Dendritic cell treated with granulocyte-macrophage colony-stimulating factor and Interleukin-4, amounts not matched to agents 40 ng/mL and 50 ng/mL, for 4 days (primary cell): ENCODE data around the gene RALBP1.
A peak's percentile ranks its signal among the peaks of the same experiment; 100 is the strongest.
"Not testable (repeated sequence)": the region's sequence is repeated elsewhere in the genome, so short reads cannot be mapped to it uniquely, and the experiment has no call there.

Experiments used
- H3K27ac Mint-ChIP-seq: one replicate; pipeline ENCODE4 v1.8.0; 2022; ENCODE audit warnings: mild to moderate bottlenecking, mixed read lengths
- H3K27me3 Mint-ChIP-seq: one replicate; pipeline ENCODE4 v1.8.0; 2022; ENCODE audit warnings: mild to moderate bottlenecking, mixed read lengths
- H3K36me3 Mint-ChIP-seq: one replicate; pipeline ENCODE4 v1.8.0; 2022; ENCODE audit warnings: low read depth, mixed read lengths
- H3K4me1 Mint-ChIP-seq: one replicate; pipeline ENCODE4 v1.8.0; 2022; ENCODE audit warnings: low read depth, mixed read lengths
- H3K4me3 Mint-ChIP-seq: one replicate; pipeline ENCODE4 v1.8.0; 2022; ENCODE audit warnings: mild to moderate bottlenecking, moderate library complexity, mixed read lengths
- H3K9me3 Mint-ChIP-seq: one replicate; pipeline ENCODE4 v1.8.0; 2022; ENCODE audit warnings: mixed read lengths
- intact Hi-C: fragments of 100-400 bp; cut with micrococcal nuclease; formaldehyde crosslinking; loops from one replicate; pipeline ENCODE4 v1.15.0; 2022

Gene RALBP1

GRCh38 chr18:9474108-9474982 is 968 bp upstream of the RALBP1 start:
- Mint-ChIP-seq H3K4me1 (peaks cover 25% of the 10 kb centered on the region), H3K27me3 (no peaks in the 10 kb centered on the region), H3K9me3 (peaks cover 7% of the 10 kb centered on the region), H3K36me3 (peaks cover 29% of the 10 kb centered on the region), H3K27ac (peak overlapping the region; percentile 94), H3K4me3 (peak overlapping the region; percentile 85)
- intact Hi-C loops: no loop called here

GRCh38 chr18:9475643-9476591 is 604 bp downstream of the RALBP1 start:
- peak overlapping the region; percentile 85 for H3K4me3 Mint-ChIP-seq
- intact Hi-C loops: loop anchor here (1.0 kb wide), 1 partner anchor 142 kb away; the partner anchor contains the start of gene TWSG1
- no peaks in the 10 kb centered on the region for H3K27me3 Mint-ChIP-seq
- peak overlapping the region; percentile 94 for H3K27ac Mint-ChIP-seq
- H3K4me1 Mint-ChIP-seq: peaks cover 39% of the 10 kb centered on the region
- no peaks in the 10 kb centered on the region for H3K9me3 Mint-ChIP-seq
- H3K36me3 Mint-ChIP-seq: peaks cover 44% of the 10 kb centered on the region

DNA sequence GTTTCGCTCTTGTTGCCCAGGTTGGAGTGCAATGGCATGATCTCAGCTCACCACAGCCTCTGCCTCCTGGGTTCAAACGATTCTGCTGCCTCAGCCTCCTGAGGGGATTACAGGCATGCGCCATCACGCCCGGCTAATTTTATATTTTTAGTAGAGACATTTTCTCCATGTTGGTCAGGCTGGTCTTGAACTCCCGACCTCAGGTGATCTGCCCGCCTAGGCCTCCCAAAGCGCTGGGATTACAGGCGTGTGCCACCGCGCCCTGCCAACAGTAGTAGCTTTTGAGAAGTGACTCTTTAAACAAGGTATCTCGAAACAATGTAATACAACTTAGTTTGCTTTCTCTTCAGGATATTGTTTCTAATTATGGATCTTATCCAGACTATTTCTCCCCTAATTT is 1.6 kb downstream of the RALBP1 start:
- intact Hi-C loops, H3K27me3 Mint-ChIP-seq, H3K9me3 Mint-ChIP-seq: not testable (repeated sequence)
- H3K36me3 Mint-ChIP-seq: peaks cover 52% of the 10 kb centered on the region
- H3K4me3 Mint-ChIP-seq: peak overlapping the region; percentile 85
- peaks cover 39% of the 10 kb centered on the region for H3K4me1 Mint-ChIP-seq
- H3K27ac Mint-ChIP-seq: peak overlapping the region; percentile 94

GRCh38 chr18:9477509-9477908 is 2.2 kb downstream of the RALBP1 start:
- Mint-ChIP-seq H3K36me3 (peaks cover 52% of the 10 kb centered on the region), H3K9me3 (no peaks in the 10 kb centered on the region), H3K27me3 (no peaks in the 10 kb centered on the region), H3K27ac (no peak overlapping the region), H3K4me1 (peaks cover 44% of the 10 kb centered on the region), H3K4me3 (no peak overlapping the region)
- intact Hi-C loops: no loop called here

DNA sequence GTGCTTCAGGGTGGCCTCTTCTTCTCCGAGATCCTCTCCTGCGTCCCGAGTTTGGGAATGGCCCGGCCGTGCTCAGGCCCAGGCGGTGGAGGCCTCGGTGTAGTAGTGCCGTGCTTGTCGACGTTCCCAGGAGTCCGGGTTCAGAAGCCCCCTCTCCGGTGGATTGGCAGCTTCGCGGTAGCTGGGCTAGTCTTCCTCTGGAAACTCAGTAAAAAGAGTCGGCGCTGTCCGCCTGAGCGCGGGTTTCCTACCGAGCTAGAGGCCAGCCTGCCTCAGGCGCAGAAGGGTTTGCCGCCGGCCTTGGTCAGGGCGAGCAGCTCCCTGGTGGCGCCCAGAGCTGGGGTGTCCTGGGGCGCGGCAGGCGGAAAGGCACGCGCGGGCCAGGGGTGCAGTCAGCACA is 3.2 kb downstream of the RALBP1 start:
- H3K9me3 Mint-ChIP-seq: no peaks in the 10 kb centered on the region
- H3K36me3 Mint-ChIP-seq: peaks cover 52% of the 10 kb centered on the region
- H3K27me3 Mint-ChIP-seq: no peaks in the 10 kb centered on the region
- peaks cover 52% of the 10 kb centered on the region for H3K4me1 Mint-ChIP-seq
- intact Hi-C loops: no loop called here
- no peak overlapping the region for H3K27ac Mint-ChIP-seq
- no peak overlapping the region for H3K4me3 Mint-ChIP-seq

DNA sequence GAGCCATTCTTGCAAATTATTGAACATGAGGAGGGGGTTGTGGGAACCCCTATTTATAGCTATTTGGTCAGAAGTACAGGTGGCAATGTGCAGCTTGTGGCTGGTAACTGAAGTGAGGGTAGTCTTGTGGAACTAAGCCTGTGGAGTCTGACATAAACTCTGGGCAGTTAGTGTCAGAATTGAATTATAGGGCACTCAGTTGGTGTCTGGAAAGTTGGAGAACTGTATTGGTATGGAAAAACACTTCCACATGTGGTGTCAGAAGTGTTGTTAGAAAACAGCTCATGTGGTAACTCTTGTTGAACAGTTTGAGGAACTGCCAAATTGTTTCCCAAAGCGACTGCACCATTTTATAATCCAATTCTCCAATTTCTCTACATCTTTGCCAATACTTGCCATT is 7.5 kb downstream of the RALBP1 start:
- H3K36me3 Mint-ChIP-seq: peaks cover 37% of the 10 kb centered on the region
- intact Hi-C loops: no loop called here
- peaks cover 45% of the 10 kb centered on the region for H3K4me1 Mint-ChIP-seq
- H3K9me3 Mint-ChIP-seq: no peaks in the 10 kb centered on the region
- no peak overlapping the region for H3K27ac Mint-ChIP-seq
- no peak overlapping the region for H3K4me3 Mint-ChIP-seq
- H3K27me3 Mint-ChIP-seq: no peaks in the 10 kb centered on the region

DNA sequence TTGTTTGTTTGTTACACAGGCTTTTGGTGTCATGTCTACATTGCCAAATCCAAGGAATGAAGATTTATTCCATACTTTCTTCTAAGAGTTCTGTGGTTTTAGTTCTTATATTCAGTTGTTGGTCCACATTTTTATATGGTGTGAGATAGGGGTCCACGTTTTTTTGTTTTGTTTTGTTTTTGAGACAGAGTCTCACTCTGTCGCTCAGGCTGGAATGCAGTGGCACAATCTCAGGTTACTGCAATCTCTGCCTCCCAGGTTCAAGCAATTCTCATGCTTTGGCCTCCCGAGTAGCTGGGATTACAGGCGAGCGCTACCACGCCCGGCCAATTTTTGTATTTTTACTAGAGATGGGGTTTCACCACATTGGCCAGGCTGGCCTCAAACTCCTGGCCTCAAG is 8.2 kb downstream of the RALBP1 start:
- no peaks in the 10 kb centered on the region for H3K27me3 Mint-ChIP-seq
- peaks cover 31% of the 10 kb centered on the region for H3K36me3 Mint-ChIP-seq
- no peak overlapping the region for H3K4me3 Mint-ChIP-seq
- no peaks in the 10 kb centered on the region for H3K9me3 Mint-ChIP-seq
- H3K4me1 Mint-ChIP-seq: peaks cover 49% of the 10 kb centered on the region
- no peak overlapping the region for H3K27ac Mint-ChIP-seq
- intact Hi-C loops: no loop called here

DNA sequence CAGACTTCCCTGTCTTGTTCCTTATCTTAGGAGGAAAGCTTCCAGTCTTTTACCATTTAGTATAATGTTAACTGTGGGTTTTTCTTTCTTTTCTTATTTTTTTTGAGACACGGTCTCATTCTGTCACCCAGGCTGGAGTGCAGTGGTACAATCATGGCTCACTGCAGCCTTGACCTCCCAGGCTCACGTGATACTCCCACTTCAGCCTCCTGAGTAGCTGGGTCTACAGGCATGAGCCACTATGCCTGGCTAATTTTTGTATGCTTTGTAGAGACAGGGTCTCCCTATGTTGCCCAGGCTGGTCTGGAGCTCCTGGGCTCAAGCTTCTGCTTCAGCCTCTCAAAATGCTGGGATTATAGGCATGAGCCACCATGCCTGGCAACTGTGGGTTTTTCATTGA is 9.5 kb downstream of the RALBP1 start:
- H3K9me3 Mint-ChIP-seq, intact Hi-C loops, H3K4me3 Mint-ChIP-seq, H3K27ac Mint-ChIP-seq, H3K27me3 Mint-ChIP-seq: not testable (repeated sequence)
- peaks cover 18% of the 10 kb centered on the region for H3K36me3 Mint-ChIP-seq
- peaks cover 49% of the 10 kb centered on the region for H3K4me1 Mint-ChIP-seq

GRCh38 chr18:9488538-9488937 is 13.2 kb downstream of the RALBP1 start:
- H3K36me3 Mint-ChIP-seq: no peaks in the 10 kb centered on the region
- no peak overlapping the region for H3K27ac Mint-ChIP-seq

DNA sequence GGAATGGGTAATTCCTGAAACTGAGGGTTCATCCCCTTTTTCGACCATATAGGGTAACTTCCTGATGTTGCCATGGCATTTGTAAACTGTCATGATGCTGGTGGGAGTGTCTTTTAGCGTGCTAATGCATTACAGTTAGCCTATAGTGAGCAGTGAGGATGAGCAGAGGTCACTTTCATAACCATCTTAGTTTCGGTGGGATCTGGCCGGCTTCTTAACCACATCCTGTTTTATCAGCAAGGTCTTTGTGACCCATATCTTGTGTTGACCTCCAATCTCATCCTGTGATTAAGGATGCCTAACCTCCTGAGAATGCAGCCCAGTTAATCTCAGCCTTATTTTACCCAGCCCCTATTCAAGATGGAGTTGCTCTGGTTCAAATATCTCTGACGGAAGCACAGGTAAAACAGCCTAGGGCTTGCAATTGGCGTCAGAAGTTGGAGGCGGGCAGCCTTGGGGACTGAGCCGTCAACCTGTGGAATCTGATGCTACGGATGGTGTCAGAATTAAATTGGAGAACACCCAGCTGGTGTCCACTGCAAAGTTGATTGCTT is 19.5 kb downstream of the RALBP1 start:
- Mint-ChIP-seq H3K4me1 (peaks cover 22% of the 10 kb centered on the region), H3K36me3 (peaks cover 10% of the 10 kb centered on the region), H3K4me3 (no peak overlapping the region), H3K9me3 (no peaks in the 10 kb centered on the region), H3K27me3 (no peaks in the 10 kb centered on the region), H3K27ac (peak overlapping the region; percentile 37)
- intact Hi-C loops: no loop called here

More at GRCh38 chr18:9488538-9488937, 13.2 kb downstream of the RALBP1 start:
- Mint-ChIP-seq H3K27me3 (no peaks in the 10 kb centered on the region), H3K9me3 (no peaks in the 10 kb centered on the region), H3K4me3 (no peak overlapping the region), H3K4me1 (peaks cover 32% of the 10 kb centered on the region)
- intact Hi-C loops: no loop called here

GRCh38 chr18:9495465-9495864 is 20.2 kb downstream of the RALBP1 start:
- Mint-ChIP-seq H3K4me1 (peaks cover 22% of the 10 kb centered on the region), H3K9me3 (no peaks in the 10 kb centered on the region), H3K4me3 (no peak overlapping the region), H3K27ac (no peak overlapping the region), H3K36me3 (peaks cover 13% of the 10 kb centered on the region), H3K27me3 (no peaks in the 10 kb centered on the region)
- intact Hi-C loops: no loop called here

GRCh38 chr18:9495916-9496705 is 20.8 kb downstream of the RALBP1 start:
- no peaks in the 10 kb centered on the region for H3K27me3 Mint-ChIP-seq
- peaks cover 17% of the 10 kb centered on the region for H3K36me3 Mint-ChIP-seq
- H3K9me3 Mint-ChIP-seq: no peaks in the 10 kb centered on the region
- no peak overlapping the region for H3K27ac Mint-ChIP-seq
- H3K4me3 Mint-ChIP-seq: no peak overlapping the region
- intact Hi-C loops: no loop called here
- H3K4me1 Mint-ChIP-seq: peaks cover 22% of the 10 kb centered on the region

DNA sequence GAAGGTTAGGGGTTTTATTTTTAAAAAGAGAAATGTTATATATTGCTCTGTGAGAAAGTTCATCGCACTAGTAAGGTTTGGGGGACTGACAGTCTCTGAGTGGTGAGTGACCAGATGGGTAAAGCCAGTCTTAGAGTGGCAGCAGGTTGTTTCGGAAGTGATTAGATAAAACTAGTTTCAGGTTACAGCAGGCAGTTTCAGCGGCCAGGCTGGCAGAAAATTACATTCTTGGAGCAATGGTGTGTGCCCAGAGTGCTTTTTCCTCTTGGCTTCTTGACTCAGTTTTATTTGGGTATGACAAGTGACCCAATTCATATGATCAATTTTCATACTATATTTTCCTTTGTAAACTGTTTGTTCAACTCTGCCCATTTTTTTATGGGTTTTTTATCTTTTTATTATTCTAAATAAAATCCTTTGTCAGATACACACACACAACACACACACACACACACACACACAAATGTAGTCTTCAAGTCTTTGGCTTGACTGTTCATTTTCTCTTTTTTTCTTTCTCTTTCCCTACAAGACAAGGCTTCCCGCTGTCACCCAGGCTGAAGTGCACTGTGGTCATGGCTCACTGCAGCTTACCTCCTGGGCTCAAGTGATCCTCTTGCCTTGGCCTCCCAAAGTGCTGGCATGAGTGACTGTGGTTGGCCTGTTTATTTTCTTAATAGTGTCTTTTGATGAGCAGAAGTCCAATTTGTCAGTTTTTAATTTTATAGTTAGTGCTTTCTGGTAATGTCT is 30.9 kb downstream of the RALBP1 start:
- no peak overlapping the region for H3K4me3 Mint-ChIP-seq
- H3K36me3 Mint-ChIP-seq: peaks cover 23% of the 10 kb centered on the region
- H3K27me3 Mint-ChIP-seq: no peaks in the 10 kb centered on the region
- intact Hi-C loops: no loop called here
- peaks cover 24% of the 10 kb centered on the region for H3K9me3 Mint-ChIP-seq
- no peak overlapping the region for H3K27ac Mint-ChIP-seq
- H3K4me1 Mint-ChIP-seq: peaks cover 9% of the 10 kb centered on the region
